Raji (cell line): Measurements from ENCODE around the gene TLR7.

Experiments
- POLR2A ChIP-seq: IDR thresholded peaks from 2 replicates; pipeline ENCODE4 v1.6.1; 2011; ENCODE audit warnings: low read depth, low read length, control low read depth; ENCODE audit not compliant: insufficient read depth

TLR7 gene

DNA sequence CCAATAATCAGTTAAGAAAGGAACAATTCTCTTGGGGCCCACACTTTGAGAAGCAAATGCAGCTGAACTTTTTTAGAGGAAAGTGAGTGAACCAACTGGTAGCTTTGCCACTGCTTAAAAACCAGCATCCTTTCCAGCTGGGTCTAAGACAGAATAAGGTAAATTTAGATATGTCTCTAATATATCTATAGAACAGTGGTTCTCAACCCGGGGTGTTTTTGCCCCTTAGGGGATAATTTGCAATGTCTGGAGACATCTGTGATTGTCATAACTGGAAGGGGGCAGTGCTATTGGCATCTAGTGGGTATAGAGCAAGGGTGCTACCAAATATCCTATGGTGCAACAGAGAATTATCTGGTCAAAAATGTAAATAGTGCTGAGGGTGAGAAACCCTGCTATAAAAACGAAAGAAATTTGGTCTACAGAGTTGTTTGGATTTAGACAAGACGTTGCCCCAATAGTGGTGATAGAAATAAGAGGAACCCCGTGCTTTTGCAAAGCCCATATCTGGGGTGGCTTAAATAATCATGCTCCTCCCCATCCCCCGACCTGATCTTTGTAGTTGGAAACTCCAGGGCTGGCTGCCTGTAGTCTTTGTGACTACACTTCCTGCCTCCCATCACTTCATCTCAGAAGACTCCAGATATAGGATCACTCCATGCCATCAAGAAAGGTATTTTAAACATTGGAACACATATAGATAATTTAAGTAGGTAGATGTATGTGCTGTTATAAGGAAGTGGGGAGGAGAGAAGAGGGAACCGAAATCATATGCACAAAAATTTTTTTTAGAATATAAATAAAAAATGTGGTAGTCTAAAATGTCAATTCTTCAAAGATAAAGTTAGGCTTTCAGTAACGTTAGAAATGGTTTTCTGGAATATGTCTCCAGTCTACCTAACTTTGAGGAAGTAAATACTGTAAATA is at the start of gene TLR7:
Gene TLR7, plus strand, starts transcription at position 622 of the 927 bp plus-strand sequence. CDS start 507 bp downstream, outside the sequence.
- no peak for TF ChIP-seq POLR2A

DNA sequence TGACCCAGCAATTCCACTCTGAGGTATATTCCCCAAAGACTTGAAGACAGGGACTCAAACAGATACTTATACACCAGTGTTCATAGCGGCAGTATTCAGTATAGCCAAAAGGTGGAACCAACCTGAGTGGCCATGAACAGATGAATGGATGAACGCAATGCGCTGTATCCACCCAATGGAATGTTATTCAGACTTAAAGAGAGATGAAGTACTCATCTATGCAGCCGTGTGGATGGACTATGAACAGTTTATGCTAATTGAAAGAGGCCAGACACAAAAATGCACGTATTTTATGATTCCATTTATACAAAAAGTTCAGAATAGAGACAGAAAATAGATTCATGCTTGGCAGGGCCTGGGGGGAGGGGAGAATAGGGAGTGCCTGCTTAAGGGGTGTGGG is 49.3 kb upstream of the TLR7 start:
- no peak for TF ChIP-seq POLR2A

- TF ChIP-seq POLR2A, result no peak
Measured at GRCh38 chrX:12819222-12819621, 47.6 kb upstream of the TLR7 start.

- no peak for TF ChIP-seq POLR2A
Measured at GRCh38 chrX:12820737-12821136, 46.1 kb upstream of the TLR7 start.

DNA sequence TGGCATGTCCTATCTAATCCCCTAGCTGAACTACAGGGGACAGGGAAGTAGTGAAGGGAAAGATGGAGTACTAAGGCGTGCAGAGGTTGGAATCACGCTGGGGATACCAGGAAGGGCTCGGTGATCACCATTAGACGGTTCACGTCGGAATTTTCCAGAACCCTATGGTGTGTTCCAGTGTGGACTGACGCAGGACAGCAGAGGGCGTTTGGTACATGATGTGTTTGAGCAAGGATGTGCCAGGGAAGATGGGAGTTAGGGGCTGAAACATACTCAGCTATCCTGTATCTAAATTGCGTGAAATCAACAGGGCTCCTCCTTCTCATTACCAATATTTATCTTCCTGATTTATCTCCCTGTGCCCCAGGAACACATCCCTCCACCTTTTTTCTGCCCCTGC is 41.9 kb upstream of the TLR7 start:
- no peak for TF ChIP-seq POLR2A

- no peak for TF ChIP-seq POLR2A
Measured at GRCh38 chrX:12825801-12826200, 41.1 kb upstream of the TLR7 start.

DNA sequence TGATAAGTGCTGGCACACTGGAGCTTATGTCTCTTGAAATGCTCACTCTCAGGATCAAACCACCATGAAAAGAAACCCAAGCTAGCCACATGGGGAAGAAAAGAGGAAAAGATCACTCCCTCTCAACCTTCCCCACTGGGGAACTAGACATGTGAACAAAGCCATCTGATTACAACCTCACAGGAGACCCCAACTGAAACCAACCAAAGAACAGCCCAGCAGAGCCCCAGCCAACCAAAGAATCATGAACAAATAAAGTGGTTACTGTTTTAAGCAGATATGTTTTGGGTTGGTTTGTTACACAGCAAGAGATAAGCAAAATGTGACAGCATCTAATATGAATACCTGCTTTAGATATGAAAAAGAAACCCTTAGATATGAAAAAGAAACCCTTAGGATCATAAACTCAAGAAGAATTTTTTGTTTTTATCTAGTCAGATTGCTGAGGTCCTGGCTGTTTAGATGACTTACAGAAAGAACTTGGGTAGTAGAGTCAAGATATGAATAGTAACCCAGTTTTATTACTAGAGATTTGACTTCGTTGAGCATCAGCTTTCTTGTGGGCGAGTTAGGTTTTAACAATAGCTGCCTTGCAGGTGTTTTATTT is 23.7 kb upstream of the TLR7 start:
- no peak for TF ChIP-seq POLR2A

- no peak for TF ChIP-seq POLR2A
Measured at GRCh38 chrX:12843668-12844279, 23.1 kb upstream of the TLR7 start.

GRCh38 chrX:12844319-12844718 is 22.6 kb upstream of the TLR7 start:
- no peak for TF ChIP-seq POLR2A

- no peak for TF ChIP-seq POLR2A
Measured at GRCh38 chrX:12865359-12865758, 1.5 kb upstream of the TLR7 start.

GRCh38 chrX:12867685-12868084 is 813 bp downstream of the TLR7 start:
- no peak for TF ChIP-seq POLR2A

- TF ChIP-seq POLR2A, result no peak
Measured at GRCh38 chrX:12868747-12869146, 1.9 kb downstream of the TLR7 start.

DNA sequence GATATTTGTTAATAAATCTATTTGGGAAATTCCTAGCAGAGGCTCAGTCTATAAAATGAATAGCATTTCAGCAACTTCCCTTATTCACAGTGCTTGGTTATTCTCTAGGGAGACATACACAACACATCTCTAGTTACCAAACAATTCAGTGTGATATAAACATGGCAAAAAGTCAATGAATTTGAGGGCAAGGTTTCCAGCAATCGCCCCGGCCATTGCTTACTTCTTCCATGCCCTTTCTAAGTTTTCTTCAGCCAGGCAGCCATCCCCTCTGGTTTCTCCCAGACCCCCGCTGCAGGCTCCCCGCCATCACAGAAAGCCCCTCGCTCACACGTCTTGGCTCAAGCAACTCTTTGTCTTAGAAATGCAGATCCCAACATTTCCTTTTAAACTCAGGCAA is 4.4 kb downstream of the TLR7 start:
- TF ChIP-seq POLR2A, result no peak

DNA sequence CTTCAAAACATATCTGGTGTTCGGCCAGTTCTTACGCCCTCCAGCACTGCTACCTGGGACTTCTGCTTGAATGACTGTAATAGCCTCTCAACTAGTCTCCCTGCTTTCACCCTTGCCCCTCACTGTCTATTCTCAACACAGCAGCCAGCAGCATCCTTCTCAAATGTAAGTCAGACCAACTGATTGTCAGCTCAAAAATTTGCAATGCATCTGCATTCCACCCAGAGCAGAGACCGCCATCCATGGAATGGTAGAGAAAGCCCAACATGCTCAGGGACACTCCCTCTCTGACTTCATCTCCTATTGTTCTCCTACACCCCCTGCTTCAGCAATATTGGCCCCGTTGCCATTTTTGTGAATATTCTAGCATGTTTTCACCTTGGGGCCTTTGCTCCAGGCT is 5.9 kb downstream of the TLR7 start:
- no peak for TF ChIP-seq POLR2A

DNA sequence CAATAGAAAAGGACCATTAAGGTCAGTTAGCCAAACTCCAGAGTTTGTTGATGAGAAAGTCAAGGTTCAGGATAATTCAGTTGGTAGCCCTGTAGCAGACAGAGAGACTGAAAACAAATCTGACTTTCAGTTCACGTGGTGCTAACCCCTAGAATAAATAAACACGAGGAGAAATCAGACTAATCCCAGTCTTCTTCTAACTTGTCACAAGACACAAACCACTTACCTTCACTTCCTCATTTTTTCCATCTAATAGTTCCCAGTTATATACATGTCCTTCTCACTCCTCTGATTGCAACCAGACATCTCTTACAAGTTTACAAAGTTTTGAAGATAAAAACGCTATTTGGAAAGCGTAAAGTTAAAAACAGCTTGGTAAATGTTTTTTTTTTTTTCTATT is 7.7 kb downstream of the TLR7 start:
- no peak for TF ChIP-seq POLR2A

- TF ChIP-seq POLR2A, result no peak
Measured at GRCh38 chrX:12877386-12877785, 10.5 kb downstream of the TLR7 start.

GRCh38 chrX:12878536-12878935 is 11.7 kb downstream of the TLR7 start:
- no peak for TF ChIP-seq POLR2A

- TF ChIP-seq POLR2A, result no peak
Measured at GRCh38 chrX:12881914-12882313, 15.0 kb downstream of the TLR7 start.
